Stimulated activated naive CD8-positive, alpha-beta T cell treated with anti-CD3 and anti-CD28 coated beads, Interleukin-15, amount 100 ng/mL, for 72 hours (primary cell): Measurements from ENCODE around the gene ACSF2.

Experiments
- ATAC-seq: fragments of 150-1000 bp; cut with Tn5 transposase; 2 replicates; pipeline ENCODE4 v1.10.0; 2021; ENCODE audit warnings: mild to moderate bottlenecking, moderate library complexity
- DNase-seq, 2 donors: peaks; one replicate each; pipeline ENCODE4 v3.0.0; 2021 to 2022
- H3K27ac Mint-ChIP-seq, 2 donors: one replicate each; pipeline ENCODE4 v1.8.0; 2022; ENCODE audit warnings: mild to moderate bottlenecking in 2 of 2, mixed read lengths in 2 of 2, moderate library complexity in 2 of 2
- H3K27me3 Mint-ChIP-seq: one replicate; pipeline ENCODE4 v1.8.0; 2022; ENCODE audit warnings: mixed read lengths
- H3K4me1 Mint-ChIP-seq: one replicate; pipeline ENCODE4 v1.8.0; 2022; ENCODE audit warnings: mild to moderate bottlenecking, mixed read lengths
- H3K4me3 Mint-ChIP-seq, 2 donors: one replicate each; pipeline ENCODE4 v1.8.0; 2022; ENCODE audit warnings: mild to moderate bottlenecking in 2 of 2, mixed read lengths in 2 of 2, moderate library complexity in 1 of 2
- H3K9me3 Mint-ChIP-seq, 2 donors: one replicate each; pipeline ENCODE4 v1.8.0; 2022; ENCODE audit warnings: mixed read lengths in 2 of 2

Gene ACSF2

GRCh38 chr17:50484386-50485155, 58.6 kb downstream of the ACSF2 start:
- Mint-ChIP-seq H3K9me3 (no peaks in the 10 kb centered on the region), H3K4me1 (peaks cover 25% of the 10 kb centered on the region), H3K27me3 (no peaks in the 10 kb centered on the region), H3K27ac (peak overlapping the region; percentile 37 to 69), H3K4me3 (no peak overlapping the region)
- no peak for DNase-seq
- no peak for ATAC-seq

GRCh38 chr17:50487213-50488096, 61.4 kb downstream of the ACSF2 start:
- Mint-ChIP-seq H3K4me3 (no peak overlapping the region), H3K27me3 (no peaks in the 10 kb centered on the region), H3K27ac (no peak overlapping the region), H3K9me3 (no peaks in the 10 kb centered on the region), H3K4me1 (peaks cover 6% of the 10 kb centered on the region)
- DNase-seq (no peak), ATAC-seq (no peak)

GRCh38 chr17:50488880-50489279, 62.9 kb downstream of the ACSF2 start:
- Mint-ChIP-seq H3K9me3 (no peaks in the 10 kb centered on the region), H3K27ac (no peak overlapping the region), H3K4me3 (no peak overlapping the region), H3K27me3 (no peaks in the 10 kb centered on the region), H3K4me1 (no peaks in the 10 kb centered on the region)
- DNase-seq = no peak
- no peak for ATAC-seq

- H3K9me3 Mint-ChIP-seq = no peaks in the 10 kb centered on the region
- no peak overlapping the region for H3K27ac Mint-ChIP-seq
- no peak overlapping the region for H3K4me3 Mint-ChIP-seq
- ATAC-seq = no peak
- no peak for DNase-seq
- H3K27me3 Mint-ChIP-seq = no peaks in the 10 kb centered on the region
- H3K4me1 Mint-ChIP-seq = no peaks in the 10 kb centered on the region
These were observed 65.5 kb downstream of the ACSF2 start for GRCh38 chr17:50491505-50491904.

GRCh38 chr17:50492214-50492613, 66.2 kb downstream of the ACSF2 start:
- Mint-ChIP-seq H3K9me3 (no peaks in the 10 kb centered on the region), H3K27ac (no peak overlapping the region), H3K4me1 (no peaks in the 10 kb centered on the region), H3K4me3 (no peak overlapping the region), H3K27me3 (no peaks in the 10 kb centered on the region)
- ATAC-seq = no peak
- no peak for DNase-seq

GRCh38 chr17:50493744-50494143, 67.7 kb downstream of the ACSF2 start:
- Mint-ChIP-seq H3K4me1 (no peaks in the 10 kb centered on the region), H3K9me3 (no peaks in the 10 kb centered on the region), H3K27me3 (no peaks in the 10 kb centered on the region), H3K4me3 (no peak overlapping the region), H3K27ac (peak overlapping the region in 1 of 2 donors; percentile 46)
- ATAC-seq = no peak
- DNase-seq = no peak

GRCh38 chr17:50495217-50495823, 69.3 kb downstream of the ACSF2 start:
- Mint-ChIP-seq H3K9me3 (no peaks in the 10 kb centered on the region), H3K27ac (no peak overlapping the region), H3K27me3 (no peaks in the 10 kb centered on the region), H3K4me1 (no peaks in the 10 kb centered on the region), H3K4me3 (no peak overlapping the region)
- DNase-seq (no peak), ATAC-seq (no peak)

- DNase-seq = no peak
- H3K4me1 Mint-ChIP-seq = no peaks in the 10 kb centered on the region
- H3K27me3 Mint-ChIP-seq = no peaks in the 10 kb centered on the region
- no peak for ATAC-seq
- H3K4me3 Mint-ChIP-seq = no peak overlapping the region
- no peaks in the 10 kb centered on the region for H3K9me3 Mint-ChIP-seq
- no peak overlapping the region for H3K27ac Mint-ChIP-seq
These were observed 69.9 kb downstream of the ACSF2 start for GRCh38 chr17:50495918-50496317.

GRCh38 chr17:50498021-50498874, 72.2 kb downstream of the ACSF2 start:
- DNase-seq (no peak), ATAC-seq (no peak)
- Mint-ChIP-seq H3K27ac (no peak overlapping the region), H3K9me3 (no peaks in the 10 kb centered on the region), H3K4me1 (peaks cover 5% of the 10 kb centered on the region), H3K4me3 (no peak overlapping the region), H3K27me3 (no peaks in the 10 kb centered on the region)

- Mint-ChIP-seq H3K27me3 (no peaks in the 10 kb centered on the region), H3K4me3 (no peak overlapping the region), H3K4me1 (peaks cover 15% of the 10 kb centered on the region), H3K9me3 (no peaks in the 10 kb centered on the region), H3K27ac (no peak overlapping the region)
- DNase-seq (no peak), ATAC-seq (no peak)
These were observed 73.3 kb downstream of the ACSF2 start for GRCh38 chr17:50499270-50499669.

GRCh38 chr17:50499721-50500120, 73.7 kb downstream of the ACSF2 start:
- Mint-ChIP-seq H3K27ac (no peak overlapping the region), H3K27me3 (no peaks in the 10 kb centered on the region), H3K4me3 (no peak overlapping the region), H3K4me1 (peaks cover 19% of the 10 kb centered on the region), H3K9me3 (no peaks in the 10 kb centered on the region)
- DNase-seq (no peak), ATAC-seq (no peak)

- H3K9me3 Mint-ChIP-seq = no peaks in the 10 kb centered on the region
- no peak overlapping the region for H3K27ac Mint-ChIP-seq
- DNase-seq (no peak), ATAC-seq (no peak)
- H3K27me3 Mint-ChIP-seq = no peaks in the 10 kb centered on the region
- no peak overlapping the region for H3K4me3 Mint-ChIP-seq
- peaks cover 22% of the 10 kb centered on the region for H3K4me1 Mint-ChIP-seq
These were observed 75.0 kb downstream of the ACSF2 start for GRCh38 chr17:50501054-50501453.

- Mint-ChIP-seq H3K9me3 (no peaks in the 10 kb centered on the region), H3K4me3 (no peak overlapping the region), H3K27me3 (no peaks in the 10 kb centered on the region), H3K27ac (no peak overlapping the region), H3K4me1 (peaks cover 23% of the 10 kb centered on the region)
- ATAC-seq (no peak), DNase-seq (no peak)
These were observed 76.4 kb downstream of the ACSF2 start for GRCh38 chr17:50502301-50502990.

GRCh38 chr17:50505591-50506130, 79.6 kb downstream of the ACSF2 start:
- Mint-ChIP-seq H3K9me3 (no peaks in the 10 kb centered on the region), H3K4me1 (peaks cover 50% of the 10 kb centered on the region), H3K4me3 (no peak overlapping the region), H3K27me3 (no peaks in the 10 kb centered on the region), H3K27ac (no peak overlapping the region)
- no peak for DNase-seq
- ATAC-seq = no peak
